Epidermal melanocyte (primary cell): ENCODE measurements around the gene CENPO.

Source experiments
- DNase-seq: peaks from one replicate; pipeline ENCODE4 v3.0.0; 2011; ENCODE audit warnings: low spot score; ENCODE audit not compliant: insufficient read length

The CENPO gene

DNA sequence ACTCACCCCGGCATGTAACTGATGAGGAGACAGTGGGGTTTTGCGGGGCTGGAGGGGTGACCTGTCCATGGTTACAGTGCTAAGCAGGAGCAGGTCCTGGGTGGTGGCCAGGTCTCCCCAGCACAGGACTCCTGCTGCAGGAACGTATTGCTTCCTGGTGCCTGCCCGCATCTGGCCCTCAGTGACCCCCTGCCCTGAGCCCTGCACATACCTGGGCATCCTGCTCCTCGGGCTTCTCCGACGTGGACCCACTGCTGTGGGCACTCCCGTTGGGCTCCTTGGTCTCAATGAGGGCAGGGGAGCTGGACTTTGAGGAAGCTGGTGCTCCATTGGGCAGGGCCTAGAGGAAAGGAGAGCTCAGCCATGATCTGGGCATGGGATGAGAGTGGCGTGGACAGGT is 43.5 kb downstream of the CENPO start:
- no peak for DNase-seq

DNA sequence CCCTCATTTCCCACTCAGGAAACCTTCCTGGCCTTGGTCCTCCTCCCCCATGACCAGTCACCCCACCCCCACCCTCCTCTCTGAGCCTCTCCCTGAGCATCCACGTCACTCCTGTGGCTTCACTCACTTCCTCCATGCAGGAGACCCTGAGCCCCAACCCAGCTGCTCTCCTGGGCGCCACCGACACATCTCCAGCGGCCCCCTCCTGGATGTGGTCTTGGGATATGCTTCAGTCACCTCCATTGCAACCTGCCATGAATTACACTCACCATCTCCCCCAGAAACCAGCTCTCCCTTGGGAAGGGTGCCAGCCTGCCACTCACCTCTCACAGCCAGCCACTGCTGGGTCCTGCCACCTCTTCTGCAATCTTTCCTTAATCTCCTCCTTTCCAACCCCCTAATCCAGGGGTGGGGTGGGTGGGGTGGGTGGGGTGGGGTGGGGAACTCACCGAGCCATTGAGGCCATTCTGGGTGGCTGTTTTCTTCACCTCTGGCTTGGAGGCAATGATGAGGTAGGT is 44.8 kb downstream of the CENPO start:
- no peak for DNase-seq

DNA sequence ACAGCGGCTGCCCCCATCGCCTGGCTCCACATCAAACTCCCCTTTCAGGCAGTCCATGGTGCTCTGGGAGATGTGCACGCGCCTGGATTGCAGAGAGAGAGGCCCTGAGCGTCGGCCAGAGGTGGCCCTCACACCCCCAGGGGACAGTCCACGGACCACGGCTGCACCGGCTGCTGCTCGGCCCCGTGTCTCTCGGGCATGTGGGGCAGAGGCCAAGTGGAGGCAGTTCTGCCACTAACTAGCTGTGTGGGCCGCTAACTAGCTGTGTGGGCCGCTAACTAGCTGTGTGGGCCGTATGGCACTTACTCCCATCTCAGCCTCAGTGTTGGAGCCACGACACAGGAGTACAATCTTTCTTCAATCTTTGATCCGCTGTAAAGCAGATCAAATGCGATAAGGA is 45.3 kb downstream of the CENPO start:
- DNase-seq: no peak

DNA sequence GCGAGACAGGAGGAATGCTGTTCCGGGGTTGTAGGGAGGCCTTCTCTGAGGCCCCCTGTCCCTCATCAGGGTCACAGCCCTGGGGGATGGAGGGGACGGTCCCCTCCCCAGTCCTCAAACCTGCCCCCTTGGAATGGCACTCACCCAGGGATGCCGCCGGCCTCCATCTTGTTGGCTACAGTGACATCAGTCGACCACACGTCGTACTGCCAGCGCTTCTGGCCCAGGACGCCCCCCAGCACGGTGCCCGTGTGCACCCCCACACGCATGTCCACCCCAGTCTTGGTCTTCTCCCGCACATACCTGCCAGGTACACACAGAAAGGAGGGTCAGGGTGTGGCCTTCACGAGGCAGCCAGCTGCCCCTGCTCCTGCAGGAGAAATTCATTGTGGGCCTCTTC is 46.5 kb downstream of the CENPO start:
- no peak for DNase-seq

DNA sequence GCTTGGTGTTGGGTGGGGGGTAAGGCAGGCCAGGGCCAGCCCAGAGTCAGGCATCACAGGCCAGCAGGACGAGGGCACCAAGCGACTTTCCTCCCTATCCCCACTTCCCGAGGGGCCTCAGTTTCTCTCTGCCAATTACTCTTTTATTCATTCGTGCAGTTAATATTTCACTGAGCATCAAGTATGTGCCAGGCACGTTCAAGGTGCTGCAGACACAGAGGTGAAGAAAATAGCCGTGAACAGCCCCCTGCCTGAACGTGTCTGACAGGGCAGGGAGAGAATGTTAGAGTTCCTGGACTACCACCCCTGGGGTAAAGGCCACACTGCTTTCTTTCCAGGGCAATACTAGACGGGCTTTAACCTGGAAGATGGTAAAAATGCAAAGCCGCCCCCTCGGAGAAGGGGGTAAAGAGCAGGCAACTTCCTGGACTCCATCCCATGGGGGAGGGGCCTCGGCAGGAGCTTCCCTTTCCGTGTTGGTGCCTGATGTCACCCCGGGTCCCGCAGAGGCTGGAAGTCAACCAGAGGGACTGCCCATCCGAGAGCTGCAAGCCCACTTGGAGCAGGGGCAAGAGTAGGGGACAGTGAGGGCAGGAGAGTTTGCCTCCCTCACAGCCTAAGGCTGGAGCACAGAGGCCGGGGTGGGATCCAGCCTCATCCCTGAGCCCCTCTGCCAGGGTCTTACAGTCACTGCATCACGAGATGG is 47.1 kb downstream of the CENPO start:
- no peak for DNase-seq

DNA sequence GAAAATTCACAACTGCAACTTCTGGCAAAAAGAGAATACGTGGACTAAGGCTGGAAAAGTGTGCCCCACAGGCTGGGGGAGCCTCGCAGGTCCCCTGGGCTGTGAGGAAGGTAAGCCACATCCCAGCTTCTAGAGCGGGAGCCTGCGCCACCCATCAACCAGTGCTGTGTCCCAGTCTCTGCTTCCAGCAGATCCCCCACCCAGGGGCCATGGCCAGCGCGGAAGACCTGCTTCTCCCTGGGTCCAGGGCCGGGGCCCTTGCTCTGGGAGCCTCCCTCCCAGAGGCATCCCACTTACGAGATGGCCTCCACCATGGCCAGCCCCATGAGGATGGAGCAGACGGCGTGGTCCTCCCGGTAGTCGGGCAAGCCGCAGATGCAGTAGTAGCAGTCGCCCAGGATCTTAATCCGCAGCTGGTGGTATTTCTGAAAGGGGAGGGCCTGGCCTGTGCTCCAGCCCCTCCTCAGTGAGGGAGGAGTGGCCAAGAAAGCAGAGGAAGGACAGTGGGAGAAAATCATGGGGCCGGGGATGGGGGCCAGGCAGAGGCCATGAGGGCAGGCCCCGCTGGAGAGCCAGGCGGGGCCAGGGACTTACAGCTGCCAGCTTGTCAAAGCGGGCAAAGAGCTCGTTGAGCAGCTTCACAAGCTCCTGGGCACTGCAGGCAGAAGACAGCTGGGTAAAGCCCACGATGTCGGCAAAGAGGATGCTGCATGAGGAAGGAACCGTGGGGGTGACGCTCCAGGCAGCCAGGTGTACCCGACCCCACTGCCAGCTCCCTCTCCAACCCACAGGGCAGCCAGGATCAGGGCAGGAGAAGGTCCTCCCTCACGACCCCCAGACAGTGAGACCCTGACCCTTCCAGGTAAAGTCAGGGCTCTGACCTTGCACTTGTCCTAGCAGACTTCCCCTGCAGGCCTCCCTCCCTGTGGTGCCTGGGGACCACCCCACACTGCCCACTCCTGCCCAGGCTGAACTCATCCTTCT is 48.0 kb downstream of the CENPO start:
- DNase-seq: no peak

DNA sequence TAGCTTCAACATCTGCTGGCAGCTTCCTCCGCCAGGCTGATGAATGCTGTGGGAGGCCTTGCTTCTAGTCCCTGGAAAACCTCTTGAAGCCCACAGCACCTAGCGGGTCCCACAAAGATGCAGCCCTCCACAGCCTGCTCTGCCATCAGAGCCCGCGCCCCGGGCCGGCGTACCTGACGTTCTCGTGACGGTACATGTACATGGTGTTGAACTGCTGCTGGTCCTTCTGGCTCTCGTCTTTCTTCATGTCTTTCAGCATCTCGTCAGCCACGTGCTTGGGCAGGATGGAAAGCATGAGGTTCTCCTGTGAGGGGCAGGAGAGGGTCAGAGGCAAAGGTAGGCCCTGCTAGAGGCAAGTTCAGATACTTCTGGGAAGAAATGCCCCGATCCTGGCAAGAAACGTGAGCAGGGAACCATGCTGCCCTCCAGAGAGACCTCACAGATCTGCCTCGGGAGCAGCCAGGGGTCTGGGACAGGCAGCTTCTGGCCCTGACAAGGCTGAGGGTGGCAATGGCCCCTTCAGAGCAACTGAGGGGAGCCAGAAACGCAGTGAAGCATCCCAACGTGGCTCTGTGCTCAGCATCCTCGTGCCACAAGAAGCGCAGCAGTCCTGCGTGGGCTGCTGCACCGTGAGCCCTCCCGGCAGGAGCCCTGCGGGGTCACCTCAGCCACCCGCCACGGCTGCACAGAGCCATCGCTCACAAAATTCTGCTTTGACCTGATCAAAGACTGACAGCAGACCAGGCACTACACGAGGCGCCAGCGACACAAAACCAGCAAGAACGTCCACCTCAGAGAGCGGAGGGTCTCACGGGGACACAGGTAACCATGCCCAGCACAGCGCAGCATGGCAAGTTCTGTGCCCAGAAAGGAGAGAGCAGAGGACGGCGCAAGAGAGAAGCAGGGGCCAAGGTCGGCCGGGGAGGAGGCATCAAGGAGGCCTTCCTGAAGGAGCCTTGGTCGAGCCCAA is 49.1 kb downstream of the CENPO start:
- DNase-seq: no peak

DNA sequence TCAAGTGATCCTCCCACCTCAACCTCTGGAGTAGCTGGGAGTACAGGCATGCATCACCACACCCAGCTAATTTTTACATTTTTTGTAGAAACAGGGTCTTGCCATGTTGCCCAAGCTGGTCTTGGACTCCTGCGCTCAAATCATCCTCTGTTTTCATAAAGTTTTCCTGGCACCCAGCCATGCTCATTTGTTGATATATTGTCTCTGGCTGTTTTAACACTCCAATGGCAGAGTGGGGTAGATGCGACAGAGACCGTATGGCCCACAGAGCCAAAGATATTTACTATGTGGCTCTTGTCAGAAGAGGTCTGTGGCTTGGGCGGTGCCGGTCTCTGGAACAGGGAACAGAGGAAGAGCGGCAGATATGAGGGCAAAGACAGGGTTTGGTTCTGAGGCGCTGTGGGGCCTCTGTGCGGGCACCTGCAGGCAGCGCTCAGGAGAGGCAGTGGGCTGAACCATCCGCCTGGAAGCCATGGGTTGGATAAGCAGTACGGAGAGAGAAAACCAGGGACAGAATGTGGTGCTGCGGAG is 50.2 kb downstream of the CENPO start:
- DNase-seq: no peak

DNA sequence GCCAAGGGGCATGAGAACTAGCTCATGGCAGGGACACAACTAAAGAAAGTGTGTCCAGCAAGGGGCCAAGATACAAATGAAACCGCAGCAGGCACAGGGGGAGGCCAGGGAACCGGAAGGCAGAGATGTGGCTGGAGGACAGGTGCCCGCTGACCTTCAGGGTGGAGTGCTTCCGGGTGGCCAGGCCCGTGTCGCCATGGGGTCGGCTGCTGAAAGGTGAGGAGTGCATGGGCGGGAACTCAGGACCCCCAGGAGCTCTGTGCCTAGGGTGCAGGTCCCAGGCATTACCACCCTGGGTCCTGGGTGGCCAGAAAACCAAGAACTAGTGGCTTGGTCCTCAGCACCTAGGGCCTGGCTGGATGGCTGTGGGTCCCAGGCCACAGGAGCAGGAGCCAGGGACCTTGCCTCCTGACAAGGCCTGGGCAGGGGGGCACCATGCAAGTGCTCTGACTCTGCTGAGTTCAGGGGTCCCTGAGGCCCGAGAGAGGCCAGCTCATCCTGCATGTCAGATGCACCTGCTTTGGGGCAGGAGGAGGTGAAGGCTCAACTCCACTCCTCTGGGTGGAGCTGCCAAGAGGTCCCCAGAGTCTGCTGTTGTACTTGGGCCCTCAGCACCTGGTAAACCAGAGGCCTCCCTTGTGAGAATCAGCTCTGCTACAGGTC is 50.9 kb downstream of the CENPO start:
- DNase-seq: no peak

DNA sequence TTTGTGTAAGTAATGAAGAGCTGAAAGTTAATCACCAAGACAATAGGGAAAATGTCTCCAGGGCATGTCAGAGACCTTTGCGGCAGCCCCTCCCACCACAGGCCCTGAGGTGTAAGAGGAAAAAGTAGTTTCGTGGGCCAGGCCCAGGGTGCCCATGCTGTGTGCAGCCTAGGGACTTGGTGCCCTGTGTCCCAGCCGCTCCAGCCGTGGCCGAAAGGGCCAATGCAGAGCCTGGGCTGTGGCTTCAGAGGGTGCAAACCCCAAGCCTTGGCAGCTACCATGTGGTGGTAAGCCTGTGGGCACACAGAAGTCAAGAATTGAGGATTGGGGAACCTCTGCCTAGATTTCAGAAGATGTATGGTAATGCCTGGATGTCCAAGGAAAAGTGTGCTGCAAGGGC is 52.5 kb downstream of the CENPO start:
- DNase-seq: no peak

DNA sequence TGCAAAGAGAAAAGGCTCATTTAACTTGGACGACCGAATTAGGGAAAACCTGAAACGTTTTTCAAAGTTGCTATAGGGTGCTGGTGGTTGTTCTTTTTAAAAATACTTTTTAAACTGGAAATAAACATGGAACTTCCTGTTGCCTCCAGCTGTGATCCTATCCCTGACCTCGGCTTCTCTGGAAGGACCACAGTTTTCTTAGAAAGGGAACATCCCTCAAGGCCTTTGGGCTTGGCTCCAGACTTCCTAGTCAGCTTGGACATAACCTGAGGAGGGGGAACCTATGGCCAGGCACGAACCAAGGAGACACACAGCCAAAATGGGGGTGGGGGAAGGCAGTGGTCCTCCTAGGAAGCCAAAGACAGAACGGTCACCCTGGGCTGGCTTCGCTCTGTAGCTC is 57.7 kb downstream of the CENPO start:
- DNase-seq: no peak

DNA sequence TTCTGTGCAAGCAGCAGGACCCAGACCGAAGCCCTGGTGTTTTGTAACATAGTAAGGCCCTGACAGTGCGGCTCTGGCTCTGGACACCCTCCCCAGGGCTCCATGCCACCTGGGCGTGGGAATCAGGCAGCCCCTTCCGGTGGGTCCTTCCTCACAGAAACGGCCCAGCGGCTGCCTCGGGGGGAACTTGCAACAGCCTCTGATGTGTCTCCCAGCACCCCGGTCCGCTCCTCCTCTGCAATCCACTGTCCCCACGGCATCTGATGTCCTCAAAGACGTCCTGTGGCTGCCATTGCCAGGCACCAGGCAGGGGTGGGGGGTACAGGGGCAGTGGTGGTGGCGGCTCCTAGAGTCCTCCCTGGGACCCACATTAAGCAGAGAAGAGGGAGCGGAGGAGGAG is 58.8 kb downstream of the CENPO start:
- no peak for DNase-seq

DNA sequence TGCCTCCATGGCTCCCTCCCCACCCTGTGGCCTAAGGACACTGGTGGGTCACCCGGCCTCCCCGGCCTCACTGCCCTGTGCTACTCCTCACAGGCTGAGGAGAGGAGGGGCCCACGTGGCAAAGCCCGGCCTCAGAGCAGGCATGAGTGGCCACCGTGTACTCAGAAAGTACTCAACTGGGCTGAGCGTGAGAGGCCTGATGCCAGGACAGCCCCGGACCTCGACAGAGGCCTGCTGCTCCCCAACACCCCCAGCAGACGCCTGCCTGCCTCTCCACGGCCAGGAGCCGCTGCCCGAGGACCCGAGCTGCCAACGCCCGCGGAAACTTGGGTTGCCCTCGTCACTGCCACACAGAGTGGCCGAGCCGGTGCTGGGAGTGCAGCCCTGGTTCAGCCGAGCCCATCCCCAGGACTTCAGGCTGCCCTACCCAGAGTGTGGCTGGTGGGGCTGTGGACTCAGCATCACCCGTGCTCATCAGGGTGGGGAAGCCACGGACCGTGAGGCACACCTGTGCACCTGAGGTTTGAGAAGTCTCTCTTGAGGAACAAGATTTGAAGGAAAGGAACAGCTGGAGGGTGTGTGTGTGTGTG is 59.3 kb downstream of the CENPO start:
- DNase-seq: no peak

DNA sequence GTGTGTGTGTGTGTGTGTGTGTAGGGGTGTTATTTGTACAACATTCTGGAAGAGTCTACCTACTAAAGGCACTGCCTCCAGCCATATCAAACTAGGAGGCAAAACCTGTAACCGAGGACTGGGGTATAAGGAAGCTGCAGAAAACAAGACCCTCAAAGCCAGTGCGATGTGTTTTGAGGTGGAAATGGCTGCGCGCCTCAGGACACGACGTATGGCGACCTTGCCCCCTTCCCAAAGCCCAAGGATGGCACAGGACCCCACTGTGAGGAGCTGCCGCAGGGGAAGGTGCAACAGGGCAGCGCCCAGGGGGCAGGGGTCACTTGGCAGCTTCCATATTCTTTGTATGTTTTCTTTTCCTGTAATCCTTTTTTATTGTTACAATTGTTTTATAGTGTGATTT is 59.8 kb downstream of the CENPO start:
- DNase-seq: no peak

DNA sequence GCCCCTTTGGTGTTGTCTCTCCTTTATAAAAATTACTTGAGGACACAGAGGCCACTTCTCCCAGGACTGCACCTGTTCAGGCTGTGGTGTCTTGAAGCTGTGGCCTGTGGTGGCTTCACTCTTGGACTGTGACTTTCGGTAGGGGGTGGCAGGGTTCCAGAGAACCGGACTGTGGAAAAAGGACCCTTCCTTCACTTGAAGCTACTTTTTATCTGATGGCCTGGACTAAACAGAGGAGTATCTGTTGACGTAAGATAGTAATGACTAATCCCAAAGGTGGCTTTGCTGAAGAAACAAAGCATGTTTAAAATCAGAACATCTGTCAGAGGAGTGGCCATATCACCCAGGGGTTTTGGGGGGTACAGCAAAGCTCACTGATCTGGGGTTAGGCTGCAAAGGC is 60.8 kb downstream of the CENPO start:
- DNase-seq: no peak

DNA sequence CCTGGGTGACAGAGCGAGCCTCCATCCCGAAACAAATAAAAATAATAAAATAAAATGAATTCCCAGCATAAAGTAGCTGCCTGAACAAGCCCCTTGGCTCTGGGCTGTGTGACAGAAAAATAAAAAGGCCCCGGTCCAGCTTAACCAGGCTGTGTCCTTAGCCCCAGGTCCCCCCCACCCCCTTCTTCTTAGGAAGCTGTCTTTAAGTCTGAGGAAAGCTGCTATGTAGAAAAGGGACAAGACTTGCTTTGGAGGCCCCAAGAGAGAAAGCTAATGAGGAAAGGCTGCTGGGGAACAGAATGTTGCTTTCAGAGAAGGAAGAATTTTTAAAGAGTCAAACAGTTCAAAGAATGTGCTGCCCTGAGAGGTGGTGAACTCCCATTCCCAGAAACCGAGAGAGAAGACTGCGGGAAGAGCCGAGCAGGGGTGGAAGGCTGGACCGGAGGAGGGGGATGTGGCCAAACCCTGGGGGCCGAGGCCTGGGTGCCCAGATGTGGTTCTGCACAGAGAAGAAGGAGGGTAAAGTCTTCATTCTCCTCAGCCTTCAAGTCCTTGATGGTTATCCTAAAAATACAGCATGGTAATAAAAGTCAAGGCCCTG is 61.9 kb downstream of the CENPO start:
- DNase-seq: no peak

DNA sequence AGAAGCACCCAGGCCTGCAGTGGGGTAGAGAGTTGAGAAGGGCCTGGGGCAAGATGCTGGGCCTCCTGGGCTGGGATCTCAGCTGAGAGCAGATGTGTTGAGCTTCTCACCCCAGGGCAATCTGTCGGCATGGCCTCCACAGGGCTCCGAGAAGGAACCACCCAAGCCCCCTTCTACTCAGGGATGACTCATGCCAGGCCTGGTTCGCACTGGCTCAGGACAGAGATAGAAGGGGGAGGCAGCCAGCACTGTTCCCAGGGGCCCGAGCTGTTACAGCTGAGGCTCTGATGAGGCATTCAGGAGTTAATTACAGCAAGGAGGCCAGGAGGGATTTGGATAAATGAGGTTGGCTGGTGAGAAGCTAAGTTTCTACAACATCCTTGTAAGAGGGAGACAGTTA is 62.5 kb downstream of the CENPO start:
- DNase-seq: no peak

DNA sequence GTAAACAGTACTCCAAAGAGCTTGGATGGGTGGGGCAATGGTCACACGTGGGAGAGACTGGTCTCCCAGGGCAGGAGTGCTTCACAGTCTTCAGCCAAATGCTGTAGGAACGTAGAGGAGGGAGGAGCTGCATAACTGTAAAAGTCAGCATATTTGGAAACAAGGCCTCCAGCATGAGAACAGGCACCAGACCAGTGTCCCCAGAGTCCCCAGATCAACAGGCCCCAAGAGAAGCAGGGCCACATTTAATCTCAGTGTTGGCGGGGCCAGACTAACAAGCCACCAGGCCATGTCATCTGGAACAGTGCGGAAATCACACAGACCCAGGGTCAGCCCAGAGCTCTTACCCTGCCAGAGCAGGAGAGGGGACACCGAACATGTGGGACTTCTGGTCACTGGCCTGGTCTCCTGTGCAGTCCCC is 63.6 kb downstream of the CENPO start:
- DNase-seq: no peak

DNA sequence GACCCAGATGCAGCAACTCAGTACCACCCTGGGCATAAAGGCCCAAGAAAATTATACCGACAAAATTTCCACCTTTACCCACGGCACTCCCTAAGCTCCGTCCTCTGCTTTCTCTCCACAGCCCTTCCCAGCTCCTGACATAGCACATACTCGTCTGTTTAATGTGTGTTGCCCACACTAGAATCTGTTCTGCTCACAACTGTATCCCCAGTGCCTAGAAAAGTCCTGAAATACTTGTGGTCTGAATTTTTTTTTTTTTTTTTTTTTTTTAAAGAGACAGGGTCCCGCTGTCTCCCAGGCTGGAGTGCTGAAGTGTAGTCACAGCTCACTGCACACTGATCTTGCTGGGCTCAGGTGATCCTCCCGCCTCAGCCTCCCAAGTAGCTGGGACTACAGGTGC is 64.5 kb downstream of the CENPO start:
- DNase-seq: no peak

DNA sequence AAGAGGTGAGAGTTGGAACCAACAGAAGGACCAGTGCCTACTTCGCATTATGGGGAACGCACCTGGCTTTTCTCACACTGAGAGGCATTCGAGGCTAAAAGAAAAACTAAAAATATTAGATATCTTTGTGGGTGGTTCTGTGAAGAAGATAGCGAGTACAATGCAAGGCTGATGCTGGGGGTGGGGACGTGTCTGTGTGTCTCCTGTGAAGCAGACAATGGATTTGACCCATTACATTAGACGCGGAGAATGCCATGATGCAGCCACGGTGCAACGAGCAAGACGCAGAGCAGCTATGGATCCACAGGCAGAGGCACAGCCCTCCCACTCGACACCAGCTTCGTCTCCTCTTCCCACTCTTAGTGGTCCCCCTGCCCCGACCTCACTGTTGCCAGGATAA is 65.8 kb downstream of the CENPO start:
- no peak for DNase-seq
